ENCODE data around the gene GP5.

DNA sequence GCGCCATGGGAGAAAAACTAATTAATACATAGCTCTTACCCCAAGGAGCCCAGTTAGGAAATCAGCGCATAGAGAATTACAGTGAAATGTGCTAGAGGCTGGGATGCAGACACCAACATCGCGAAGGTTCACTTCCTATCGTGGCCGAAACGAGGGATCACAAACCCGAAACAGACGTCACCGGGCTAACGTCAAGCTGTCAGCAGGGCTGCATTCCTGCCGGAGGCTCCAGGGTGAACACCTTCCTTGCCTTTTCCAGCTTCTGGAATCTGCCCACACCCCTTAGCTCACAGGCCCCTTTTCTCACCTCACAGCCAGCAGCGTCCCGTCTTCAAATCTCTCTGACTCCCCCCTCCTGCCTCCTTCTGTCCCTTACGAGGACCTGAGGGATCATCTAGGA, 13.0 kb downstream of the GP5 start:
- TF ChIP-seq, protein P1, sequence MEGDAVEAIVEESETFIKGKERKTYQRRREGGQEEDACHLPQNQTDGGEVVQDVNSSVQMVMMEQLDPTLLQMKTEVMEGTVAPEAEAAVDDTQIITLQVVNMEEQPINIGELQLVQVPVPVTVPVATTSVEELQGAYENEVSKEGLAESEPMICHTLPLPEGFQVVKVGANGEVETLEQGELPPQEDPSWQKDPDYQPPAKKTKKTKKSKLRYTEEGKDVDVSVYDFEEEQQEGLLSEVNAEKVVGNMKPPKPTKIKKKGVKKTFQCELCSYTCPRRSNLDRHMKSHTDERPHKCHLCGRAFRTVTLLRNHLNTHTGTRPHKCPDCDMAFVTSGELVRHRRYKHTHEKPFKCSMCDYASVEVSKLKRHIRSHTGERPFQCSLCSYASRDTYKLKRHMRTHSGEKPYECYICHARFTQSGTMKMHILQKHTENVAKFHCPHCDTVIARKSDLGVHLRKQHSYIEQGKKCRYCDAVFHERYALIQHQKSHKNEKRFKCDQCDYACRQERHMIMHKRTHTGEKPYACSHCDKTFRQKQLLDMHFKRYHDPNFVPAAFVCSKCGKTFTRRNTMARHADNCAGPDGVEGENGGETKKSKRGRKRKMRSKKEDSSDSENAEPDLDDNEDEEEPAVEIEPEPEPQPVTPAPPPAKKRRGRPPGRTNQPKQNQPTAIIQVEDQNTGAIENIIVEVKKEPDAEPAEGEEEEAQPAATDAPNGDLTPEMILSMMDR (IDR thresholded peaks at IDR 0.05), result no peak
- no peak for TF ChIP-seq POLR2A (IDR thresholded peaks at IDR 0.05)

Measured in body of pancreas (tissue), 4 donors.